Spleen (tissue), 11 donors: ENCODE data around the gene PCBD2. TPM values are rescaled to one million over a fixed set of nuclear protein-coding genes. Genes with fewer than 3 reads are reported as not detected.

Experiments used
- DNase-seq: peaks from one replicate; pipeline ENCODE4 v3.0.0-alpha.2; 2020
- H3K27ac ChIP-seq, 8 donors: fragments of 200-600 bp; sonication (generic) in 7 of 8; 1 replicate in 4 of 8; 2 replicates in 4 of 8; pipeline versions ENCODE4 v1.5.0 to v1.8.0; 2016 to 2021; ENCODE audit warnings: inconsistent platforms in 4 of 8, mild to moderate bottlenecking in 4 of 8, moderate library complexity in 1 of 8
- H3K27me3 ChIP-seq, 7 donors: fragments of 200-600 bp; sonication (generic) in 6 of 7; replicated peaks in 1 of 7; 1 replicate in 4 of 7; 2 replicates in 3 of 7; pipeline versions ENCODE4 v1.5.0 to v1.8.0; 2016 to 2021; ENCODE audit warnings: inconsistent platforms in 3 of 7, mild to moderate bottlenecking in 1 of 7
- H3K36me3 ChIP-seq, 6 donors: fragments of 200-600 bp; sonication (generic) in 5 of 6; 1 replicate in 4 of 6; 2 replicates in 2 of 6; pipeline versions ENCODE4 v1.5.0 to v1.8.0; 2016 to 2021; ENCODE audit warnings: inconsistent platforms in 2 of 6
- H3K4me1 ChIP-seq, 6 donors: fragments of 200-600 bp; sonication (generic) in 5 of 6; 1 replicate in 3 of 6; 2 replicates in 3 of 6; pipeline versions ENCODE4 v1.5.0 to v1.8.0; 2016 to 2021; ENCODE audit warnings: inconsistent platforms in 3 of 6
- H3K4me3 ChIP-seq, 8 donors: fragments of 200-600 bp; sonication (generic) in 7 of 8; 1 replicate in 4 of 8; 2 replicates in 4 of 8; pipeline versions ENCODE4 v1.5.0 to v1.8.0; 2016 to 2021; ENCODE audit warnings: inconsistent platforms in 4 of 8, mild to moderate bottlenecking in 4 of 8, moderate library complexity in 2 of 8
- H3K9me3 ChIP-seq, 8 donors: fragments of 200-600 bp; sonication (generic) in 7 of 8; 1 replicate in 4 of 8; 2 replicates in 4 of 8; pipeline versions ENCODE4 v1.5.0 to v1.8.0; 2016 to 2021; ENCODE audit warnings: inconsistent platforms in 4 of 8
- POLR2A ChIP-seq, 3 donors: fragments of 450-650 bp; IDR thresholded peaks; one replicate each; pipeline ENCODE4 v1.5.1; 2017; ENCODE audit warnings: antibody characterized with exemption in 3 of 3, mild to moderate bottlenecking in 1 of 3
- POLR2AphosphoS5 ChIP-seq, 3 donors: sonication (generic); formaldehyde crosslinking; IDR thresholded peaks; one replicate each; pipeline ENCODE4 v1.5.1; 2017; ENCODE audit warnings: antibody characterized with exemption in 3 of 3
- WGBS, 5 donors: extraction: QIAGEN DNeasy Blood & Tissue Kit in 3 of 5; methylation state at CpG; one replicate each; pipeline versions ENCODE4 v1.1.5 to v1.1.7; 2013 to 2018; 5-methylcytosine and 5-hydroxymethylcytosine counted together
- intact Hi-C: fragments of 100-400 bp; cut with DNase I; formaldehyde crosslinking; loops from one replicate; pipeline ENCODE4 v1.15.0; 2023; ENCODE audit warnings: low total_unique reads
- polyA plus RNA-seq, 3 donors: library from polyadenylated mRNA; stranded (reverse); fragments of 200-250 nt; gene quantifications; one replicate each; pipeline ENCODE4 v1.2.1, GENCODE V29; 2013
- total RNA-seq, 7 donors: library from RNA; depleted of rRNA in 3 of 7; stranded (reverse); fragments of >200 nt in 3 of 7; fragmentation: NEBNext Ultra II Directional in 4 of 7; extraction: Animal tissue kit (Norgen Biotek cat#: 25700) in 4 of 7; gene quantifications; one replicate each; pipeline versions ENCODE4 v1.1.0 to v1.2.1, GENCODE V29; 2016 to 2021
- TF ChIP-seq, protein P1 (sequence below), 11 experiments: fragments of 200-600 bp in 7 of 11; fragments of 450-650 bp in 4 of 11; sonication (generic) in 4 of 11; IDR thresholded peaks in 8 of 11; conservative IDR thresholded peaks in 3 of 11; 1 replicate in 7 of 11; 2 replicates in 4 of 11; pipeline versions ENCODE4 v1.4.0 to v1.8.0; 2016 to 2021; ENCODE audit warnings: antibody characterized with exemption in 11 of 11, inconsistent platforms in 4 of 11, mild to moderate bottlenecking in 1 of 11
- donor health status: healthy with polysubstance abuse.
- donor health status: DM: no; HTN: no; CAD: no; lungs with moderate emphysema.
- donor health status: DM: no; HTN: no; CAD: no.
- donor health status: Bipolar disorder and iron deficiency.
- donor health status: healthy.
- donor health status: DM: no; HTN: no; CAD: no.
- donor health status: DM: yes; HTN: yes; CAD: no.

Gene PCBD2
- total and polyA plus RNA-seq, 10 donors, result 2.8 to 15.8 (median 9.2) TPM

DNA sequence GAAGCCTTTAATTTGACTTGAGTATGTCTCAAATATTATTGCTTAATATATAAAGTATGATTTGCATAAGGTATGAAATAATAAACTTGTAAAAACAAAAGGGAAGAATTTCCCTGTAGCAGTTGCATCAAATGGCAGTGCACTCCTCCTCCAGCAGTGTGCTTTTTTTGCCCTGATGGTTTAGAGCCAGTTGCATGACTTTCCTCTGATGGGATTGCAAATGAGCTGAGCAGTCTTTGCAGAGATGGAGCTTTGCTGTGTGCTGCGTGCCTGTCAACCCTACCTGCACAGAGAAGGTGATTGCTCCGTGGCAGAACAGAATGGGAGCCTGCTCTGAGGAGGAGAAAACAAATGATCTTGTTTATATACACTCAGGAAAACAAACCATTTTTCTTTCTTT is 40.1 kb downstream of the PCBD2 start:
- Histone ChIP-seq H3K27ac (no peak overlapping the region), H3K4me1 (no peaks in the 10 kb centered on the region), H3K36me3 (peaks cover 0 to 17% (median 0%) of the 10 kb centered on the region in 6 donors), H3K27me3 (no peaks in the 10 kb centered on the region), H3K4me3 (no peak overlapping the region), H3K9me3 (no peaks in the 10 kb centered on the region)
- WGBS, 5 donors, result 87 to 97% (median 95%) methylated on average over 2 of the region's 2 CpGs
- intact Hi-C loops, result no loop called here
- DNase-seq, result no peak
- TF ChIP-seq, protein P1, sequence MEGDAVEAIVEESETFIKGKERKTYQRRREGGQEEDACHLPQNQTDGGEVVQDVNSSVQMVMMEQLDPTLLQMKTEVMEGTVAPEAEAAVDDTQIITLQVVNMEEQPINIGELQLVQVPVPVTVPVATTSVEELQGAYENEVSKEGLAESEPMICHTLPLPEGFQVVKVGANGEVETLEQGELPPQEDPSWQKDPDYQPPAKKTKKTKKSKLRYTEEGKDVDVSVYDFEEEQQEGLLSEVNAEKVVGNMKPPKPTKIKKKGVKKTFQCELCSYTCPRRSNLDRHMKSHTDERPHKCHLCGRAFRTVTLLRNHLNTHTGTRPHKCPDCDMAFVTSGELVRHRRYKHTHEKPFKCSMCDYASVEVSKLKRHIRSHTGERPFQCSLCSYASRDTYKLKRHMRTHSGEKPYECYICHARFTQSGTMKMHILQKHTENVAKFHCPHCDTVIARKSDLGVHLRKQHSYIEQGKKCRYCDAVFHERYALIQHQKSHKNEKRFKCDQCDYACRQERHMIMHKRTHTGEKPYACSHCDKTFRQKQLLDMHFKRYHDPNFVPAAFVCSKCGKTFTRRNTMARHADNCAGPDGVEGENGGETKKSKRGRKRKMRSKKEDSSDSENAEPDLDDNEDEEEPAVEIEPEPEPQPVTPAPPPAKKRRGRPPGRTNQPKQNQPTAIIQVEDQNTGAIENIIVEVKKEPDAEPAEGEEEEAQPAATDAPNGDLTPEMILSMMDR (IDR thresholded peaks at IDR 0.05 in 8 of 11, conservative IDR thresholded peaks at IDR 0.05 in 3 of 11), result no peak
- TF ChIP-seq POLR2AphosphoS5 (IDR thresholded peaks at IDR 0.05) (no peak), POLR2A (IDR thresholded peaks at IDR 0.05) (no peak)

DNA sequence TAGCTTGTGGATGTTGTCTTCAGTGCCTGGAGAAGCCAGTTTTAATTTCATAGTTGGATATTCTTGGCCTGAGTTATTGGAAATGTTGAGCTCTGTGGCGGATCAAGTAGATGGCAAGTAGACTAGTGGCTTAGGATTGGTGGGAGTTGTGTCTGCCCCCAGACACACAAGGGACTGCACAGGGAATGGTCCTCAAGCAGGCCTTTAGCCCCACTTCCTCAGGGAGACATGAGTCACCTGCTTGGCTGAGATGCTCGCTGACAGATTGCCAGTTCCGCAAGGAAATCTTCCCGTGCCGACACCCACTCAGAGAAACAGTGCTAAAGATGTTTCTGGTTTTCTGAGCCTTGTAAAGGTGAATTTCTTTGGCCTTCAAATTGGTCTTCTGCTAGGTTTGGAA is 44.0 kb downstream of the PCBD2 start:
- Histone ChIP-seq H3K27me3 (no peaks in the 10 kb centered on the region), H3K4me3 (no peak overlapping the region), H3K36me3 (peaks cover 0 to 1% (median 0%) of the 10 kb centered on the region in 6 donors), H3K4me1 (no peaks in the 10 kb centered on the region), H3K9me3 (peaks cover 0 to 7% (median 6%) of the 10 kb centered on the region in 8 donors), H3K27ac (no peak overlapping the region)
- TF ChIP-seq POLR2AphosphoS5 (IDR thresholded peaks at IDR 0.05) (no peak), POLR2A (IDR thresholded peaks at IDR 0.05) (no peak)
- TF ChIP-seq, protein P1 (IDR thresholded peaks at IDR 0.05 in 8 of 11, conservative IDR thresholded peaks at IDR 0.05 in 3 of 11), result no peak
- intact Hi-C loops, result no loop called here
- 84 to 96% (median 92%) methylated on average over 5 of the region's 5 CpGs for WGBS, 5 donors
- no peak for DNase-seq

DNA sequence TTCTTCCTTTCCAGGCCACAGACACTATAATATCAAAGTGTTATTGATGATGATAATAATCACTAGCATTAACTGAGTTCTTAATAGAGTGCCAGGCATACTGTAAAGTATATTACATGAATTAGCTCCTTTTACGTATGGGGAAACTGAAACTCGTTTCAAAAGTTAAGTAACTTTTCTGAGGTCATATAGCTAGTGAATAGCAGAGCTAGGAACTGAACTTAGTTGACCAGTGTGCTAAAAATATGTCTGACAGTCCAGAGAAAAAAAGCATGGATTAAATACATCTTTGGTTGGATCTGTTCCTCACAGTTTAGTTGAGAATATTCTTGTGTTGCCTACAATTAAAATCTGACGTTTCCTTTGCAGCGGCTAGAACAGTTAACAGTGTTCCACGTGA is 44.4 kb downstream of the PCBD2 start:
- peaks cover 0 to 11% (median 10%) of the 10 kb centered on the region in 8 donors for H3K9me3 ChIP-seq
- no peak for DNase-seq
- WGBS, 5 donors, result 81 to 86% (median 83%) methylated on average over 5 of the region's 5 CpGs

DNA sequence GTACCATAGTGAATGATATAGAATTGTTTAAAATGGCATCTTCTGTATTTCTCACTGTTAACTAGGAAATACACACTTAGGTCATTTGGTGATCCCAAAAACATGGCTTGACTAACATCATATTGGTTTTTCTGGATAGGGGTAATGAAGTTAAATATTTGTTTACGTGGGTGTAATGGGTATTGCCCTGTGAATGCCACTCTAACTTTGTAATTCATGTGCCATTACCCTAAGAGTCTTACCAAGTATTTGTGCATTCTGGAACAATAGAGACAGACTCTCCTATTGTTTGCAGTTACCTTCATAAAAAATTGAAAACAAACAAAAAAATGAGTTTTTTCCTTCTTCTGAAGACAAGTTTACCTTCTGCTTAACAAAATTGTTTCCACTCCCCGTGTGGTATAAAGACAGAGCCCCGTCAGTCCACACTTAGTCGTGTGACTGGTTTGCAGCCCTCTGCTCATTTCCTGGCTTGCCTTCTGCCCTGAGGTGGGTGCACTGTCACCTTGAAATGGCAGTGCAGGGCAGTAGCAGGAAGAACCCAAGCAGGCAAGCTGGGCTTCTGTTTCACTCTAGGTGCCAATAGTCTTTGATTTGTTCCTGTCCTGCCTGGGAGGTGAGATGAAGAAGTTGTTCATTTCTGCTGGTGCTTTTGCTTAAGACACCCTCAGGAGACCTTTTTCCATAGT is 53.1 kb downstream of the PCBD2 start:
- WGBS, 5 donors, result 66 to 82% (median 81%) methylated on average over 4 of the region's 4 CpGs

More for the DNA sequence above, 44.4 kb downstream of the PCBD2 start:
- Histone ChIP-seq H3K27me3 (no peaks in the 10 kb centered on the region), H3K36me3 (peaks cover 0 to 5% (median 0%) of the 10 kb centered on the region in 6 donors), H3K4me1 (no peaks in the 10 kb centered on the region), H3K27ac (no peak overlapping the region), H3K4me3 (no peak overlapping the region)
- intact Hi-C loops, result no loop called here
- TF ChIP-seq POLR2A (IDR thresholded peaks at IDR 0.05), result no peak
- TF ChIP-seq, protein P1 (IDR thresholded peaks at IDR 0.05 in 8 of 11, conservative IDR thresholded peaks at IDR 0.05 in 3 of 11), result no peak
- no peak for TF ChIP-seq POLR2AphosphoS5 (IDR thresholded peaks at IDR 0.05)

More for the DNA sequence above, 53.1 kb downstream of the PCBD2 start:
- intact Hi-C loops, result no loop called here
- Histone ChIP-seq H3K4me3 (no peak overlapping the region), H3K4me1 (peaks cover 0 to 3% (median 0%) of the 10 kb centered on the region in 6 donors), H3K9me3 (peaks cover 0 to 24% (median 22%) of the 10 kb centered on the region in 8 donors), H3K36me3 (peaks cover 0 to 51% (median 15%) of the 10 kb centered on the region in 6 donors), H3K27ac (no peak overlapping the region), H3K27me3 (no peaks in the 10 kb centered on the region)
- TF ChIP-seq, protein P1 (IDR thresholded peaks at IDR 0.05 in 8 of 11, conservative IDR thresholded peaks at IDR 0.05 in 3 of 11), result no peak
- TF ChIP-seq POLR2A (IDR thresholded peaks at IDR 0.05) (no peak), POLR2AphosphoS5 (IDR thresholded peaks at IDR 0.05) (no peak)
- no peak for DNase-seq
